Activated CD4-positive, alpha-beta T cell treated with anti-CD3 and anti-CD28 coated beads for 1 hour (primary cell): ENCODE data around the gene CC2D2B.
"Not testable (repeated sequence)": the region's sequence is repeated elsewhere in the genome, so short reads cannot be mapped to it uniquely, and the experiment has no call there.

Experiments
- DNase-seq: peaks from one replicate; pipeline ENCODE4 v3.0.0-alpha.2; 2020

The CC2D2B gene

GRCh38 chr10:95907456-95908253 lies at the start of gene CC2D2B:
CC2D2B (plus strand) TSS chr10:95907975; CDS start chr10:95911324, 3,349 bp downstream.
- DNase-seq: peak; percentile 38

GRCh38 chr10:95860166-95860940 lies 47.4 kb upstream of the CC2D2B start:
- no peak for DNase-seq

GRCh38 chr10:95861386-95861785 lies 46.4 kb upstream of the CC2D2B start:
- DNase-seq: no peak

GRCh38 chr10:95864906-95865813 lies 42.6 kb upstream of the CC2D2B start:
- no peak for DNase-seq

- DNase-seq: no peak
Observed at GRCh38 chr10:95865814-95866466, 41.8 kb upstream of the CC2D2B start.

- DNase-seq: no peak
Observed at GRCh38 chr10:95866467-95866842, 41.3 kb upstream of the CC2D2B start.

GRCh38 chr10:95867866-95868265 lies 39.9 kb upstream of the CC2D2B start:
- no peak for DNase-seq

GRCh38 chr10:95872158-95872711 lies 35.5 kb upstream of the CC2D2B start:
- DNase-seq: no peak

GRCh38 chr10:95873139-95873538 lies 34.6 kb upstream of the CC2D2B start:
- no peak for DNase-seq

- no peak for DNase-seq
Observed at GRCh38 chr10:95873651-95874050, 34.1 kb upstream of the CC2D2B start.

GRCh38 chr10:95874783-95875182 lies 33.0 kb upstream of the CC2D2B start:
- not testable (repeated sequence) for DNase-seq

- DNase-seq: no peak
Observed at GRCh38 chr10:95876756-95877155, 31.0 kb upstream of the CC2D2B start.

GRCh38 chr10:95877881-95878280 lies 29.9 kb upstream of the CC2D2B start:
- DNase-seq: no peak

GRCh38 chr10:95880704-95881103 lies 27.1 kb upstream of the CC2D2B start:
- DNase-seq: no peak

GRCh38 chr10:95881316-95881715 lies 26.5 kb upstream of the CC2D2B start:
- DNase-seq: no peak

- no peak for DNase-seq
Observed at GRCh38 chr10:95889830-95890229, 17.9 kb upstream of the CC2D2B start.

- no peak for DNase-seq
Observed at GRCh38 chr10:95896071-95896850, 11.5 kb upstream of the CC2D2B start.

GRCh38 chr10:95905897-95906580 lies 1.7 kb upstream of the CC2D2B start:
- DNase-seq: not testable (repeated sequence)

- DNase-seq: no peak
Observed at GRCh38 chr10:95906677-95907455, 909 bp upstream of the CC2D2B start.

GRCh38 chr10:95908450-95908849 lies 675 bp downstream of the CC2D2B start:
- no peak for DNase-seq
